AG04450 (cell line): ENCODE results near the gene ANO10. TPM values are rescaled to one million over a fixed set of nuclear protein-coding genes. Genes with fewer than 3 reads are reported as not detected.

Experiments
- CTCF ChIA-PET: fragments of 300-600, 350-600 bp; formaldehyde crosslinking; extraction: SDS; loops from one replicate; lab custom pipeline; 2022; ENCODE audit warnings: antibody characterized with exemption, inconsistent platforms; lab: Charles Lee
- POLR2A ChIA-PET: fragments of 350-600 bp; formaldehyde crosslinking; extraction: SDS; loops from one replicate; lab custom pipeline; 2021; ENCODE audit warnings: antibody characterized with exemption, inconsistent platforms; lab: Yijun Ruan, JAX
- DNase-seq: peaks from one replicate; pipeline ENCODE4 v3.0.0-alpha.2; 2011; ENCODE audit warnings: low read depth, low spot score
- H3K27ac ChIP-seq: one replicate; pipeline ENCODE4 v1.5.1; 2012; ENCODE audit warnings: low read depth, low read length, control low read depth
- H3K27me3 ChIP-seq: one replicate; pipeline ENCODE4 v1.6.0; 2012; ENCODE audit warnings: low read length; ENCODE audit not compliant: control insufficient read depth, insufficient read depth
- H3K4me3 ChIP-seq: 2 replicates; pipeline ENCODE4 v1.5.1; 2011; ENCODE audit warnings: mild to moderate bottlenecking, low read depth, low read length, control low read depth
- H3K9me3 ChIP-seq: 2 replicates; pipeline ENCODE4 v1.5.1; 2012; ENCODE audit warnings: low read length; ENCODE audit not compliant: control insufficient read depth, insufficient read depth
- polyA plus RNA-seq: library from polyadenylated mRNA; depleted of rRNA; stranded (reverse); fragments of >200 nt; gene quantifications from 2 replicates; pipeline ENCODE4 v1.2.3, GENCODE V29; 2011
- TF ChIP-seq, protein P1 (sequence below): IDR thresholded peaks from 2 replicates; pipeline ENCODE4 v1.5.1; 2011; ENCODE audit warnings: low read depth, low read length, control low read depth, inconsistent platforms

ANO10 gene
- polyA plus RNA-seq, 1 experiment: 87.1 TPM

DNA sequence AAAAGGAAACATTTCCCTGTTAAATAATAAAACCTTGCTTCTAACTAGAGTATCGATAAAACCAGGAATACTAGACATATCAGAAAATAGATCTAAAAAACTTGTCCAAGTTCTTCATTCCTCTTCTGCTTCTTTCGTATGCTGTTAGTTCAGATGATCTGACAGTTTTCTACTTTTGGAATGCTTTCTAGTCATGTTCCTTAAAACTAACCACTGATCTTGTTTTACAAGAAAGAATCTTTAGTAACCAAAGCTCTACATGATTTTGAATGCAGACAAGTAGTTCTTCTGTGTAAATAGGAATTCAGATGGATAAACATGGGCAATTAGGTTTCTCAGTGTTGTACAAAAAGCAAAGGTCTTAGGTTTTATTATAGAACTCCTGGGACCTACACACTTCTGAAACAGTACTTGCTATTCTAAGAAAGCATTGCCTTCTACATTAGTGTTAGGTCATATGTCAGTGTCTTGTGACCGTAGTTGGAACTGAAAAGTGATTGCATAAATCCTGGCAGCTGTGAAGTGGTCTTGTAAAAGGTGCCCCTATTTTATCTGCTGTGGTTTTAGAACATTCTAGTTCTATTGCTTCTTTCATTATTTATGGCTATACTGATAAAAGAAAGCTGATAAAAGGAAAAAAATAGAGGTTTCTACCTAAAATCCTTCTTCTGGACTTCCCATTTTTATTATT is 294.8 kb downstream of the ANO10 start:
- no peak for DNase-seq
- H3K27me3 ChIP-seq: no peaks in the 10 kb centered on the region
- ChIA-PET CTCF (interaction anchor here (0.6 to 1.5 kb wide), 2 partner anchors 176 to 365 kb away, joined by 3 to 4 read pairs; no protein-coding TSS in a partner anchor), POLR2A (no interaction called here)
- no peaks in the 10 kb centered on the region for H3K9me3 ChIP-seq
- H3K27ac ChIP-seq: no peak overlapping the region
- TF ChIP-seq, protein P1, sequence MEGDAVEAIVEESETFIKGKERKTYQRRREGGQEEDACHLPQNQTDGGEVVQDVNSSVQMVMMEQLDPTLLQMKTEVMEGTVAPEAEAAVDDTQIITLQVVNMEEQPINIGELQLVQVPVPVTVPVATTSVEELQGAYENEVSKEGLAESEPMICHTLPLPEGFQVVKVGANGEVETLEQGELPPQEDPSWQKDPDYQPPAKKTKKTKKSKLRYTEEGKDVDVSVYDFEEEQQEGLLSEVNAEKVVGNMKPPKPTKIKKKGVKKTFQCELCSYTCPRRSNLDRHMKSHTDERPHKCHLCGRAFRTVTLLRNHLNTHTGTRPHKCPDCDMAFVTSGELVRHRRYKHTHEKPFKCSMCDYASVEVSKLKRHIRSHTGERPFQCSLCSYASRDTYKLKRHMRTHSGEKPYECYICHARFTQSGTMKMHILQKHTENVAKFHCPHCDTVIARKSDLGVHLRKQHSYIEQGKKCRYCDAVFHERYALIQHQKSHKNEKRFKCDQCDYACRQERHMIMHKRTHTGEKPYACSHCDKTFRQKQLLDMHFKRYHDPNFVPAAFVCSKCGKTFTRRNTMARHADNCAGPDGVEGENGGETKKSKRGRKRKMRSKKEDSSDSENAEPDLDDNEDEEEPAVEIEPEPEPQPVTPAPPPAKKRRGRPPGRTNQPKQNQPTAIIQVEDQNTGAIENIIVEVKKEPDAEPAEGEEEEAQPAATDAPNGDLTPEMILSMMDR: no peak
- H3K4me3 ChIP-seq: no peak overlapping the region

DNA sequence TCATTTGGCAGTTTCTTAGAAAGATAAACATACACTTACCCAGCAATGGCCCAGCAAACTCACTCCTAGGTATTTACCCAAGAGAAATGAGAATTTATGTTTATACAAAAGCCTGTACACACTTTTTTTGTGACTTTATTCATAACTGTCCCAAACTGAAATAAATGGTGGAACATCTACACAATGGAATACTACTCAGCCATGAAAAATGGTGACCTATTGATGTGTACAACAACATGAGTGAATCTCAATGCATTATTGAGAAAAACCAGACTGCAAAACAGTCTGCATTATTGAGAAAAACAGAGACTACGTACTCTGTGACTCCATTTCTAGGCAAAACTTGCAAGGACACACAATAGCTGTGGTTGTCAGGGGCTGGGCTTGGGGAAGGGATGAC is 298.3 kb downstream of the ANO10 start:
- H3K27me3 ChIP-seq: no peaks in the 10 kb centered on the region
- H3K4me3 ChIP-seq: no peak overlapping the region
- ChIA-PET POLR2A (no interaction called here), CTCF (no interaction called here)
- H3K27ac ChIP-seq: no peak overlapping the region
- TF ChIP-seq, protein P1: no peak
- no peaks in the 10 kb centered on the region for H3K9me3 ChIP-seq
- DNase-seq: no peak

DNA sequence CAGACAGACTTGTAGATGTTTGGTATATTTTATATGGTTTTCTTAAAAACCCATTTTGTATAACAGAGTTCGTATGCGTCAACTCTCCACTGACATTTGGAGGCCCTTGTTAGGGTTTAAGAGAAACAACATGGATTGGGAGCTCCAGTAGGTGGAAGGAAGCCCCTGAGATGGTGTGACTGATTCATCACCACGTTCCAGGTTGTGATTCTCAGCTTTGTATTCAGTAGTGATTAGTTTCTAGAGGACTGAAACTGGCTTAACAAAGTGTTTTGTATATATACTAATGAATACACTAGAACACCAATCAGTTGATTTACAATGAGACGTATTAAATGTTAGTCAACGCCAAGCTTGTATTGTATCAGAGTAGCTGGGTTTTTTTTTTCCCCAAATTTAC is 301.5 kb downstream of the ANO10 start:
- H3K27ac ChIP-seq: no peak overlapping the region
- POLR2A ChIA-PET: no interaction called here
- no peak overlapping the region for H3K4me3 ChIP-seq
- H3K27me3 ChIP-seq: no peaks in the 10 kb centered on the region
- DNase-seq: no peak
- CTCF ChIA-PET: interaction anchor here (0.7 to 1.3 kb wide), 5 partner anchors 9 to 358 kb away, joined by 3 to 5 read pairs (median 3); no protein-coding TSS in a partner anchor
- no peaks in the 10 kb centered on the region for H3K9me3 ChIP-seq
- TF ChIP-seq, protein P1: no peak

DNA sequence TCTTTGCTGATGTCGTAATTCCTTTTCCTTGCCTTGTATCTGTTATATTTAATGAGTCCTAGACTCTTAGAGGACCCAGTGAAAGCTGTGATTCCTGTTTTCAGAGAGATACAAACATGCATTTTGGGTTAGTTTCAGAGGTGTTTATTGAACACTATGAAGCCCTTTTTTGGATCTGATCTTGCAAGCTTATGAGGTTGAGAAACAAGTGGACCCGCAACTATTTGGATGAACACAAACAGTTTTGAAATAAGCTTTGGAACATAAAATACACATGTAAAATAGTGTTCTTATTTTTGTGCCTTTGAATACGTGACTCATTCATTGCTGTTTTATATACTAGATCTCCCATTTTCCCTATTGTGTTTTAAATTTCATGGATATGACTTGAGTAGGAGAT is 302.0 kb downstream of the ANO10 start:
- DNase-seq: no peak
- Histone ChIP-seq H3K9me3 (no peaks in the 10 kb centered on the region), H3K27ac (no peak overlapping the region), H3K4me3 (no peak overlapping the region), H3K27me3 (no peaks in the 10 kb centered on the region)
- TF ChIP-seq, protein P1: no peak
- ChIA-PET POLR2A (no interaction called here), CTCF (interaction anchor here (1.0 to 1.2 kb wide), 2 partner anchors 9 to 358 kb away, joined by 3 read pairs; no protein-coding TSS in a partner anchor)

DNA sequence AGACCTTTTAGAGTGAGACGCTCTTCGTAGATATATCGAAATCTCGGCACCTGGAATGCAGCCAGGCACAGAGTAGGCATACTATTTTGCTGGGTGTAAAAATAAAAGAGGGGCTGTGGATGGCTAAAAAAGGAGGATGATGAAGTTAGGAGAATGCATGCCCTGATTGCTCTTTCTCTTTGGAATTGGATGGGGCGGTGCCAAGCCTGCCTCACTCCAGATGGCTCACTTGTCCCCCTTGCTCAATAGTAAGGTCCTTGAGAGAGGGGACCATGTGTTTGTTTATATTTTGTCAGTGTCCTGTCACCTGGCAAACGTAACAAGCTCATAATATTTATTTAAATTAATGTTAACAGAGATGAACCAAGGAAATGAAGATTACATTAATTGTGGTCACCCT is 302.4 kb downstream of the ANO10 start:
- ChIA-PET CTCF (interaction anchor here (1.2 kb wide), 1 partner anchor 8 kb away, joined by 3 read pairs; no protein-coding TSS in a partner anchor), POLR2A (no interaction called here)
- Histone ChIP-seq H3K9me3 (no peaks in the 10 kb centered on the region), H3K4me3 (no peak overlapping the region), H3K27ac (no peak overlapping the region), H3K27me3 (no peaks in the 10 kb centered on the region)
- DNase-seq: no peak
- TF ChIP-seq, protein P1: no peak
